PC-3 (cell line): Measurements from ENCODE around the gene HAGH. TPM values are rescaled to one million over a fixed set of nuclear protein-coding genes. Genes with fewer than 3 reads are reported as not detected.

Experiments used
- ATAC-seq: fragments of 200-7000 bp; cut with Tn5 transposase; 2 replicates; pipeline ENCODE4 v1.9.1; 2020; ENCODE audit warnings: mild to moderate bottlenecking, moderate library complexity
- BruUV-seq: library from RNA; stranded (reverse); fragments of 400-500 nt; replicated peaks from 2 replicates; lab custom pipeline; 2021; lab: Mats Ljungman, UMichigan
- CTCF ChIA-PET: fragments of 300-600 bp; sonication (Branson Sonifier 250); formaldehyde crosslinking; loops from one replicate; lab custom pipeline; 2022; ENCODE audit warnings: antibody characterized with exemption; lab: Charles Lee
- POLR2A ChIA-PET: fragments of 300-600 bp; sonication (Branson Sonifier 250); formaldehyde crosslinking; loops from one replicate; lab custom pipeline; 2022; ENCODE audit warnings: antibody characterized with exemption; ENCODE audit not compliant: unreplicated experiment; lab: Charles Lee
- DNase-seq: peaks from one replicate; pipeline ENCODE4 v3.0.0-alpha.2; 2015
- H2AFZ ChIP-seq: fragments of 300-600 bp; sonication (generic); 2 replicates; pipeline ENCODE4 v1.6.0; 2016; ENCODE audit warnings: antibody characterized with exemption, low read length
- H3F3A ChIP-seq: fragments of 300-600 bp; sonication (generic); one replicate; pipeline ENCODE4 v1.6.0; 2017; ENCODE audit warnings: antibody characterized with exemption, low read length, control low read depth, mild to moderate bottlenecking; ENCODE audit not compliant: unreplicated experiment
- H3K27ac ChIP-seq: fragments of 300-600 bp; sonication (generic); 2 replicates; pipeline ENCODE4 v1.5.1; 2016; ENCODE audit warnings: mild to moderate bottlenecking, low read length
- H3K27me3 ChIP-seq: fragments of 300-600 bp; sonication (generic); 2 replicates; pipeline ENCODE4 v1.6.1; 2016; ENCODE audit warnings: low read length, mixed read lengths
- H3K36me3 ChIP-seq: fragments of 300-600 bp; sonication (generic); 2 replicates; pipeline ENCODE4 v1.6.1; 2016; ENCODE audit warnings: low read depth, mixed run types, low read length, mixed read lengths
- H3K4me1 ChIP-seq: fragments of 300-600 bp; sonication (generic); 2 replicates; pipeline ENCODE4 v1.5.1; 2016; ENCODE audit warnings: low read length; ENCODE audit not compliant: insufficient read depth
- H3K4me2 ChIP-seq: fragments of 300-600 bp; sonication (generic); 2 replicates; pipeline ENCODE4 v1.6.0; 2016; ENCODE audit warnings: low read length
- H3K4me3 ChIP-seq: fragments of 300-600 bp; sonication (generic); 2 replicates; pipeline ENCODE4 v1.5.1; 2016; ENCODE audit warnings: mild to moderate bottlenecking, low read length, mixed read lengths
- H3K79me2 ChIP-seq: fragments of 300-600 bp; sonication (generic); 2 replicates; pipeline ENCODE4 v1.6.1; 2017; ENCODE audit warnings: low read length, mixed read lengths
- H3K9ac ChIP-seq: fragments of 300-600 bp; sonication (generic); 2 replicates; pipeline ENCODE4 v1.6.0; 2016; ENCODE audit warnings: mild to moderate bottlenecking, low read length
- H3K9me2 ChIP-seq: fragments of 300-600 bp; sonication (generic); replicated peaks from 2 replicates; pipeline ENCODE4 v1.6.1; 2016; ENCODE audit warnings: mixed run types, low read length, mixed read lengths
- H3K9me3 ChIP-seq: fragments of 300-600 bp; sonication (generic); 2 replicates; pipeline ENCODE4 v1.6.1; 2016; ENCODE audit warnings: low read length, mixed read lengths
- H4K20me1 ChIP-seq: fragments of 300-600 bp; sonication (generic); 2 replicates; pipeline ENCODE4 v1.6.1; 2016; ENCODE audit warnings: low read length, mixed read lengths
- CTCF ChIP-seq: fragments of 300-600 bp; sonication (generic); conservative IDR thresholded peaks from 2 replicates; pipeline ENCODE4 v1.5.1; 2017; ENCODE audit warnings: antibody characterized with exemption, low read depth, mild to moderate bottlenecking, low read length
- EZH2 ChIP-seq: fragments of 300-600 bp; sonication (generic); IDR thresholded peaks from one replicate; pipeline ENCODE4 v1.6.1; 2017; ENCODE audit warnings: antibody characterized with exemption, mild to moderate bottlenecking, low read length; ENCODE audit not compliant: unreplicated experiment
- EZH2phosphoT487 ChIP-seq: fragments of 300-600 bp; sonication (generic); IDR thresholded peaks from 2 replicates; pipeline ENCODE4 v1.6.1; 2018; ENCODE audit warnings: mild to moderate bottlenecking, antibody characterized with exemption, low read length, borderline replicate concordance
- intact Hi-C: fragments of 100-400 bp; cut with micrococcal nuclease; formaldehyde crosslinking; loops from 2 replicates; pipeline ENCODE4 v1.9.0; 2023
- total RNA-seq: library from RNA; depleted of rRNA; stranded (reverse); fragments of >200 nt; gene quantifications from 2 replicates; pipeline ENCODE4 v1.2.3, GENCODE V29; 2014

The HAGH gene
- total RNA-seq, 1 experiment from 2014 or later: 99.5 TPM

GRCh38 chr16:1823821-1824220 lies 2.8 kb downstream of the HAGH start:
- Histone ChIP-seq H3F3A (no peaks in the 10 kb centered on the region), H2AFZ (no peak overlapping the region), H3K9me3 (no peaks in the 10 kb centered on the region), H3K36me3 (no peaks in the 10 kb centered on the region), H3K9me2 (no peaks in the 10 kb centered on the region), H4K20me1 (peaks cover 6% of the 10 kb centered on the region; the same call in 1 of the 2 replicates), H3K27me3 (no peaks in the 10 kb centered on the region), H3K27ac (no peak overlapping the region), H3K4me3 (no peak overlapping the region), H3K9ac (no peak overlapping the region), H3K79me2 (peaks cover 33% of the 10 kb centered on the region), H3K4me1 (peaks cover 5% of the 10 kb centered on the region), H3K4me2 (no peak overlapping the region)
- no TSS peak for BruUV-seq
- CTCF ChIA-PET: interaction anchor here (0.6 kb wide), 1 partner anchor 66 kb away, joined by 19 read pairs; no protein-coding TSS in a partner anchor
- intact Hi-C loops: no loop called here
- ATAC-seq: no peak
- TF ChIP-seq EZH2phosphoT487 (no peak), CTCF (peak; percentile 26; the same call in 1 of the 2 replicates)
- DNase-seq: peak; percentile 6
- POLR2A ChIA-PET: no interaction called here

GRCh38 chr16:1822801-1823200 lies 3.8 kb downstream of the HAGH start:
- intact Hi-C loops: no loop called here
- ATAC-seq: no peak
- H3K9me2 ChIP-seq: no peaks in the 10 kb centered on the region
- ChIA-PET POLR2A (no interaction called here), CTCF (no interaction called here)
- H3K4me3 ChIP-seq: no peak overlapping the region
- BruUV-seq: no TSS peak
- no peak for DNase-seq
- H3K9ac ChIP-seq: no peak overlapping the region
- H3K79me2 ChIP-seq: peaks cover 23% of the 10 kb centered on the region
- no peak overlapping the region for H3K4me2 ChIP-seq
- H3K27me3 ChIP-seq: no peaks in the 10 kb centered on the region
- TF ChIP-seq EZH2phosphoT487: no peak
- no peak for TF ChIP-seq EZH2
- TF ChIP-seq CTCF: no peak
- H3K4me1 ChIP-seq: peaks cover 5% of the 10 kb centered on the region; the same call in 1 of the 2 replicates
- H4K20me1 ChIP-seq: no peaks in the 10 kb centered on the region
- no peak overlapping the region for H3K27ac ChIP-seq
- H2AFZ ChIP-seq: no peak overlapping the region
- H3K9me3 ChIP-seq: no peaks in the 10 kb centered on the region
- no peaks in the 10 kb centered on the region for H3K36me3 ChIP-seq
- H3F3A ChIP-seq: no peaks in the 10 kb centered on the region

GRCh38 chr16:1821861-1822611 lies 4.6 kb downstream of the HAGH start:
- Histone ChIP-seq H4K20me1 (no peaks in the 10 kb centered on the region), H3K27ac (no peak overlapping the region), H3K36me3 (no peaks in the 10 kb centered on the region), H3K9ac (no peak overlapping the region), H3K4me3 (no peak overlapping the region), H2AFZ (no peak overlapping the region), H3K4me1 (peaks cover 5% of the 10 kb centered on the region; the same call in 1 of the 2 replicates), H3F3A (no peaks in the 10 kb centered on the region), H3K79me2 (peaks cover 15% of the 10 kb centered on the region), H3K9me3 (no peaks in the 10 kb centered on the region), H3K4me2 (peak overlapping the region; percentile 19; the same call in 1 of the 2 replicates), H3K9me2 (no peaks in the 10 kb centered on the region), H3K27me3 (no peaks in the 10 kb centered on the region)
- intact Hi-C loops: no loop called here
- BruUV-seq: no TSS peak
- DNase-seq (peak; percentile 22), ATAC-seq (no peak)
- TF ChIP-seq CTCF: no peak
- TF ChIP-seq EZH2phosphoT487: no peak
- no peak for TF ChIP-seq EZH2
- CTCF ChIA-PET: no interaction called here
- POLR2A ChIA-PET: no interaction called here
